ENCODE results near the gene EMD.
"Not testable (repeated sequence)": the region's sequence is repeated elsewhere in the genome, so short reads cannot be mapped to it uniquely, and the experiment has no call there.

Gene EMD

DNA sequence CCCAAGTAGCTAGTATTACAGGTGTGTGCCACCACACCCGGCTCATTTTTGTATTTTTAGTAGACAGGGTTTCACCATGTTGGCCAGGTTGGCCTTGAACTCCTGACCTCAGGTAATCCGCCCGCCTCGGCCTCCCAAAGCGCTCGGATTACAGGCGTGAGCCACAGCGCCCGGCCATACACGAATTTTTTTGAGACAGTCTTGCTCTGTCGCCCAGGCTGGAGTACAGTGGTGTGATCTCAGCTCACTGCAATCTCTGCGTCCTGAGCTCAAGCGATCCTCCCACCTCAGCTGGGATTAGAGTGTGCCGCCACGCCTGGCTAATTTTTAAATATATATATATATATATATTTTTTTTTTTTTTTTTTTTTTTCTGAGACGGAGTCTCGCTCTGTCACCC is 17.3 kb downstream of the EMD start:
- DNase-seq (ENCODE audit: low read depth, low spot score), result not testable (repeated sequence)

DNA sequence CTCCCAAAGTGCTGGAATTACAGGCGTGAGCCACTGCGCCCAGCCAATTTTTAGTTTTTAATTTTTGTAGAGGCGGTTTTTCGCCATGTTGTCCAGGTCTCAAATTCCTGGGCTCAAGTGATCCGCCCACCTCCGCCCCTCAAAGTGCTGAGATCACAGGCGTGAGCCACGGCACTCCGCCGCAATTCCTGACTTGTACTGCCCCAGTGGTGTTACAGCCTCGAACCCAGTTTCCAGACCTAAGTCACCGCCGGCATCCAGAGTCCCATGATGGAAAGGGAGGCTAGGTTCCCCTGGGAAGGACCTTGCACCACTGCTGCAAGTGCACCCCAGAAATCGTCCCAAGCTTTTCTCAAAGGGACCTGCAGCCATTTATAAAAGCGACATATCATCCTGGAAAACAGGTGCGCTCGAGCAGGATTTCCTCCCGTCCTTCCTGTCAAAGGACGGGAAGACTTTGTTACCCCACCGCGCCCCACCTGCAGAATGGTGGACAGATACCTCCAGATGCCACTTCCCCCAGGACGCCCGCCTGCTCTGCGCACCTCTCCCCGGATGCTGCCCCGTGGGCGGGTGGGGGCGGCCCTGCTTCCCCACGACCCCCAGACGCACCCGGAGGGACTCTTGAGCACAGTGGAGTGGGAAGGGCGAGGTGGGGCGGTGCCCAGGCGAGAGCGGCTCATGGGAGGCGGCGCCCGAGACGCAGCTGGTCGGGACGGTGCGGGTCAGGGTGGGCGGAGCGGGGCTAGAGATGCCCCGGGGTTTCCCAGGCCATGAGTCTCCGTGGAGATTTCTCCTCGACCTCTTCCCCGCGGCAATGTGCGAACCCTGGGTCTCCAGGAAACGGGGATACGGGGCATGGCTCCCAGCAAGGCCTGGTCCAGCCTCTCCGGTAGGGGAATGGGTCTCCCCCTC is 18.1 kb downstream of the EMD start:
- no peak for DNase-seq (ENCODE audit: low read depth, low spot score)

DNA sequence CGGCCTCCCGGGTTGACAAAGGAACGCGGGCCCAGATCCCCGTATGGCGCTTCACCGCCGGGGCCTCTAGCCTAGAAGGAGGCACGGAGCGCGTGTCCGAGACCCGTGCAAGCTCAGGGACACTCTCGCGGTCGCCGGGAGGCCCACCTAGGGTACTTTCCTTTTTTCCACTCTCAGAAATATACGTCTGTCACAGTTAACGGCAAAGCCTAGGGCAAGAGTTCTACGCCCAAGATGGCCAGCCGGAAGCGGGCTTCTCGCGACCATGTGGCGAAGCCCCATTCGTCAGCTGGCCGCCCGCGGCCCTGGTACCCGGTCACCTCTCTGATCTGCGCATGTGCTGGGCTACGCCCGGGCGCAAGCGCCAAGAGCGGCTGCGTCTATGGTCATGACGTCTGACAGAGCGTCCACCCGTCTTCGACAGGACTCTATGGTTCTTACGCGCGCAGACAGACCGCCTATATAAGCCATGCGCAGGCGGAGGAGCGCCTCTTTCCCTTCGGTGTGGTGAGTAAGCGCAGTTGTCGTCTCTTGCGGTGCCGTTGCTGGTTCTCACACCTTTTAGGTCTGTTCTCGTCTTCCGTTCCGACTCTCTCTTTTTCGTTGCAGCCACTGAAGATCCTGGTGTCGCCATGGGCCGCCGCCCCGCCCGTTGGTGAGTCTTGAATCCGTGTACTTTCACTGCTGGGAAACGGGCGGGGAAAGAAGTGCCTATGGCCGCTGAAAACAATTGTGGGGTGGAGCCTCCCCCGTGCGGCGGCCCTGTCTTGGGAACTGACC is 19.0 kb downstream of the EMD start, which contains the start of gene RPL10:
Gene RPL10 (plus strand): TSS at position 490 of the 780 bp plus-strand sequence. CDS start 143 bp downstream, at position 633.
- peak; percentile 89 for DNase-seq (ENCODE audit: low read depth, low spot score)

DNA sequence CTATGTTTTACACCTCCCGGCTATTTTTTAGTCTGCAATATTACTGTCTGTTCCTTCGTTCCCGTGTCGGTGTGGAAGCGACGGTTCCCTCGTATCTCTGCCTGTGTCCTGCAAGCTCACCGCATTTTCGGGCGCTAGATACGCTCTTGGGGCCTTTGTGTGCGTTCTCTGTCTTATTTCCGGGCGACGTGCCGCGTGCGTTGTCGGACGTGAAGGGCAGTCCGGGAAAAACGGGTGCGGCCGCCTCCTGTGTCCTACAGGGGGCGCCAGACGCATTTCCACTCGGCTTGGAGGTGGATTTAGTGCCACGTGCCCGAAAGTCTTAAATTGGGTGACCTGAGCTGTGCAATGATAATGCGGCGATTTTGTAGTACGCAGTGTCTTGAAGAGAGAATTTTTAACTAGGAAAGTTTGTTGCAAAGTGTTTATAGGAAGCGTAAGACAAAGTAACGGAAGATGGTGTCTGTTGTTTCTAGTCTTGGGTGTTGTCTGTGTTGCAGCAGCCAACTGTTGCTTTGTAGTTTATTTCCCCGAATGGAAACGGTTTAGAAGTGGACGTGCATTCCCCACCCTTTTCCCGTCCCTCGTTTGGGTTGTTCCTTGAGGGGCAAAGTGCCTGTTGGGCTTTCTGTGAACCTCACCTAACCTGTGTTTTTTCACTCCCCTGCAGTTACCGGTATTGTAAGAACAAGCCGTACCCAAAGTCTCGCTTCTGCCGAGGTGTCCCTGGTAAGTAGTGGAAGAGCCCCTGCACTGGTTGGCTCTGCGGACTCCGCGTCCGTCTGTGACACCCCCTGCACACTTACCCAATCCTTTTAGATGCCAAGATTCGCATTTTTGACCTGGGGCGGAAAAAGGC is 19.8 kb downstream of the EMD start:
- DNase-seq (ENCODE audit: low read depth, low spot score), result no peak

DNA sequence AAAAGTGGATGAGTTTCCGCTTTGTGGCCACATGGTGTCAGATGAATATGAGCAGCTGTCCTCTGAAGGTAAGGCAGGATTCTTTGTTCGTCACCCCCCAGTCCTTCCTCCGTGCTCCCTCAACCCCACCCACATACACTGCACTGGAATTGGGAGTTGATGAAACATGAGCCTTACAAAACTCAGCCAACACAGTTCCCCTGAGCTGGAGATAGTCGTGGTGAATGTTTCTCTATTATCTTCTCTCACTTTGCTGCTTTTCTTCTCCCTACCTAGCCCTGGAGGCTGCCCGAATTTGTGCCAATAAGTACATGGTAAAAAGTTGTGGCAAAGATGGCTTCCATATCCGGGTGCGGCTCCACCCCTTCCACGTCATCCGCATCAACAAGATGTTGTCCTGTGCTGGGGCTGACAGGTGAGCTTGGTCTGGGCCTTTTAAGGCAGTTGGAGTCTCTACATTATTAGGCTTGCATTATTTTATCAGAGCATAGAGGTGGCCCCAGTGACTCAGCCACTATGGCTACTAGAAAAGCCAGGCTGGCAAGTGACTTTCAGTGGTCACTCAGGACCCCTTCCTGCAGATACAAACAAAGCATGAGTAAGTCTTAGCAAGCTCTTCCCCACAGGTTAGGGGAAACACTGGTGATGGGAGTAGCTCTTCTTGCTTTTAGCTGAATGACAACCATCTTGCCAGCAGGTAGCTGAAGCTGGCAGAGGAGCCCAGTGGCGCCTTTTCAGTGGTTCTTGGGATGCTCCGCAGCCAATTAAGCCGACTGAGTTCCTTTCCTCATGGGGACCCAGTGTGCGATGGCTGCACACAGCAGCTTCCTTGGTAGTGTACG is 20.7 kb downstream of the EMD start:
- no peak for DNase-seq (ENCODE audit: low read depth, low spot score)

DNA sequence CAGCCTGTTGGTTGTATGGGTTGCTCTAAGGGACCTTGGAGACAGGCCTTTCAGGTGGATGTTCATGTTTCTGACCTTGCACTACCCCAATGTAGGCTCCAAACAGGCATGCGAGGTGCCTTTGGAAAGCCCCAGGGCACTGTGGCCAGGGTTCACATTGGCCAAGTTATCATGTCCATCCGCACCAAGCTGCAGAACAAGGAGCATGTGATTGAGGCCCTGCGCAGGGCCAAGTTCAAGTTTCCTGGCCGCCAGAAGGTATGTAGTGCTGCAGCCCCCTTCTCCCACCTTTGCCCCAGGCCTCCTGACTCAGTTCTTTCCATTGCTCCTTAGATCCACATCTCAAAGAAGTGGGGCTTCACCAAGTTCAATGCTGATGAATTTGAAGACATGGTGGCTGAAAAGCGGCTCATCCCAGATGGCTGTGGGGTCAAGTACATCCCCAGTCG is 21.3 kb downstream of the EMD start:
- DNase-seq (ENCODE audit: low read depth, low spot score), result not testable (repeated sequence)

DNA sequence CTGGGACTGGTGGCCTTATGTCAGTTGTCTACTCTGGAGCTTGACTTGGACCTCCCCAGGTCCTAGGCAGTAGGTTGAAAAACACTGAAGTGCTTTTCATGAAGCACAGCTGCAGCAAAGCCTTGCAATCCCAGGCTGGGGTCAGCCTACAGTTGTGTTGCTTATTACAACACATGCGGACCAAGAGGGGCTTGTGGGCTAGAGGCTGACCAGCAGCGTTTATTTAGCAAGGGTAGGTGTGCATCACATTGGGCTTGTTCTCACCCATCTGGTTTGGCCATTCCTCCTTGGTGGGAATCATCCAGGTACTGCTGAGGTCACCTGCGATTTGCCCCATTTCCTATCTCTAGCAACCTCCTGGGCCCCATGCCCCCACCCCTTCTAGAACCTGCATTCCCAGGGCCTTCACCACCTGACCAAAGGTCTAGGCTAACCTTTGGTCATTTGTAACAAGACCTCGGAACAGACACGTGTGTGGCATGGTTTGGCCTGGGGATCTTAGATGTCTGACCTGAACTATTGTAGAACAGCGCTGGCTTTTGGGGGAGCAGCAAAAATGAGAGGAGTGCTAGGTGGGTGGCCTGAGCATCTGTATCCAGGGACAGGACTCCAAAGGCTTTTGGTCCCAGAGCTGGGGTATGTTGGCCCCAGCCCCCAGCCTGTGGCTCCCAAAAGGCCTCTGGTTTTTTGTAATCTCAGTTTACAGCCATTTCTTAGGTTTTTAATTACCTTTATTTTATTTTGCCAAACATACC is 22.1 kb downstream of the EMD start:
- DNase-seq (ENCODE audit: low read depth, low spot score), result no peak

DNA sequence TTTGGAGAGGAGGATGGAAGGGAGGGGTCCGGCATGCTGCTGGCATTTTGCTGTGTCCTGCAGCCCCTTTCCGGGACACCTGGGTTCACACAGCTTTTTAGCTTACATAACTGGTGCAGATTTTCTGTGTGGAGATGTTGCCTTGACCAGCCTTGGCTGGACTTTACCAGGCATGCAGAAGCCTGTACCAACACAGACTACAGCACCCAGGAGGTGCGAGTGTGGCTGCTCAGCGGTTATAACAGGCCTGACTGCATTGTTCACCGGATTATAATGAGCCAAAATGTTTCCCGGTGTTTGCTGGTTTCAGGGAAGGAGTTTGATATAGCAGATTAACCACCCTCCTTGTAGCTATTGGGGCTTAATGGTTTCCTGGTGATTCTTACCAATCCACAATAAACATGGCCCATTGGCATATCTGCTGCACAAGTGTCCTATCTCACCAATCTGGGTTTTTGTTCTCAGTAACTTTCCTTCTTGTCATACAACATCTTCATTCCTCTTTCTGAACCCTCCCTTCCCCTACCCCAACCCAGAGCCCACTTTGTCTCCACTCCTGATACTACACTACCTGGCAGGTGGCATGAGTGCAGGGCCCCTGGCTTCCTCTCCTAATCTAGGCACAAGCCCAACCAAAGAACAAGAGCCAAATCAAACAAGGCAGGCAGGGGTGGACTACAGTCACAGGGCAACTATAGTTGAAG is 23.0 kb downstream of the EMD start:
- DNase-seq (ENCODE audit: low read depth, low spot score), result no peak

DNA sequence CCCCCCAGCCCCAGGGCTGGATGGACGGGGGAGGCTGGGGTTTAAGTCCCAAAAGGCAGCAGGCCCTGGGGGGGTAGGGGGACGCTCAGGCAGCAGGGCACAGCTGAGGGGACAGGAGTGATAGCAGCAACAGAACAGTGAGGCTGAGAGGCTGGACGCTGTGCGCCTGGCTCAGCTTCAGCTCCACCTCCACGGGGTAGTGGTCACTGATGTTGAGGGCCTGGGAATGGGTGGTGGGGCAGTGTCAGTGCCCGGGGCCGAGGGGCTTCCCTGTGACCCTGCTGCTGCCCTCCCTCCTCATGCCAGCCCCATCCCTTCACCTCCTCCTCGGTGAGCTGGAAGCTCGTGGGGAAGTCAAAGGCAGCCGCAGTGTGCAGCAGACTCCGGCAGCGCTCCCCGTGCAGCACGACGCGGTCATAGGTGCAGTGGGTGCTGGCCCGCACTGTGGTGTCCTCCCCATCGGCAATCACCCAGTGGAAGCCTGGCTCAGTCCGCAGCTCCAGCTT is 23.6 kb downstream of the EMD start:
- DNase-seq (ENCODE audit: low read depth, low spot score), result no peak

DNA sequence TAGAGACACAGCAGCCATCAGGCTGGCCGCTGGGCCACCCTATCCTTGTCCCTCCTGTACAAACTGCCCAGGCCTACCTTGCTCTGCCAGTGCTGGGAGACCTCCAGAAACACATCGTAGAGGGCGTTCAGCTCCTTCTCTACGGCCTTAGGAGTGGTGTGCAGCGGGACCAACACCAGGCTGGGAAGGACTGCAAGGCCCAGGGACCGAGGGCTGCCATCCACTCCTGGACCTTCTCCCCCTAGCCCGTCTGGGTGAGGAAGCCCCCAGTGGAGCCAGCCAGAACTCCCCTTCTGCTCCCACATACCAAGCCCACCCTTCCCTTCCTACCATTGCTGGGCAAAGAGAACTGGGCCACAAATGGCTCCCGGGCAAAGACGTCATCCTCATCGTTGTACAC is 24.1 kb downstream of the EMD start:
- DNase-seq (ENCODE audit: low read depth, low spot score), result no peak

DNA sequence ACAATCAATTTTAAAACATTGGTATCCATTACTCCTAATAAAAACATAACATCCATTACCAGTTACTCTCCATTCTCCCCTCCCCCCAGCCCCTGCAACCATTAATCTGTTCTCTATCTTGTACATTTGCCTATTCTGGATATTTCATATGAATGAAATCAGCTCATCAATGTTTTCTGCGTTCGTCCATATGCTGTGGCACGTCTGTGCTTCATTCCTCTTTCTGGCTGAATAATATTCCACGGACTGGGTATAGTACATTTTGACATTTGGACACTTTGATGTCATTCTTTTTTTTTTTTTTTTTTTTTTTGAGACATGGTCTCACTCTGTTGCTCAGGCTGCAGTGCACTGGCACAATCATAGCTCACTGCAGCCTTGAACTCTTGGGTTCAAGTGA is 24.8 kb downstream of the EMD start:
- DNase-seq (ENCODE audit: low read depth, low spot score), result no peak

DNA sequence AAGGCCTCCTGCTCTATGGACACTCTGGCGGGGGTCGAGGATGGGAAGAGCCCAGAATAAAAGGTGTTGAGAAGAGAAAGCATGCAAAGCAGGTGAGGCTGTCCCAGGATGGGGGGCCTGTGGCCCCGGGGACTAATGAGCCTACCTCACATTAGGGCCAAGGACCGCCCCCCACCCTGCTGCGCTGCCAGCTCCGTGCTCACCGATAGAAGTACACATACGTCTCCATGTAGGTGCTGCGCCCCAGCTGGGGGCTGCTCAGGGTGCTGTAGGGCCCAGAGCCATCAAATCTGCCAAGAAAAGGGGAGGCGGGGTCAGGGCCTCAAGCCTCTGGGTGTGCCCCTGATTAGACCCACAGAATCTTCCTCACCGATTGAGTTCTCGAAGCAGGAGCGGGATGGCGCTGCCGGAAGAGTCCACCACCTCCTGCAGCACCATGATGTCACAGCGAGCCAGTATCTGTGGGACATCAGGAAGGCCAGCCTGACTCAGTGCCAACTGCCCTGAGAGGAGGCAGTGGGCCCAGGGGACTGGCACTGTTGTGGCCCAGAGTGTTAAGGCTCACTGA is 25.6 kb downstream of the EMD start:
- DNase-seq (ENCODE audit: low read depth, low spot score), result no peak

DNA sequence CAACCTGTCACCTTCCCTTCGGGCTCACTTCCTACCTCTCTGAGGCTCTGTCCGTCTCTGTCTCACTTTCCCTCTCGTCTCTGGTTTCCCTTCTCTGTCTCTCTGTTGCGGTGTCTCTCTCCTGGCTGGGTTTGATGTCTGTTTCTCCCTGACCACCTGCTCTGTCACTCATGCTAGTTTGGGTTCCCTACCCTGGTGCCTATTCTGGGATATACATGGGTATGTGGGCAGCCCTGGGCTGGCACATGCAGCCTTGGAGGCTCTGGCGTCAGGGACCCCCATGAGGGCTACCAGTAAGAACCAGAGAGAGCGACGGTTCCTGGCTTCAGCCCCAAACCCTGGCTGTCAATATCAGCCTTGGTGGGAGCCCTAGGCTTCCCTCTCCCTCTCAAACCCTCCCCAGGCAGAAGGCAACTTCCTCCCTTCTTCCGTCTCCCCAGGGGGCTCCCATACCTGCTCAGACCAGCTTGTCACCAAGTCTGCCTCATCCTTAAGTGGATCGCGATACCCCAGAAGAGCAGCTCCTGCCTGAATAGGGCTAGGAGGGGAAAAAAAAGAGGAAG is 29.6 kb downstream of the EMD start:
- DNase-seq (ENCODE audit: low read depth, low spot score), result no peak

DNA sequence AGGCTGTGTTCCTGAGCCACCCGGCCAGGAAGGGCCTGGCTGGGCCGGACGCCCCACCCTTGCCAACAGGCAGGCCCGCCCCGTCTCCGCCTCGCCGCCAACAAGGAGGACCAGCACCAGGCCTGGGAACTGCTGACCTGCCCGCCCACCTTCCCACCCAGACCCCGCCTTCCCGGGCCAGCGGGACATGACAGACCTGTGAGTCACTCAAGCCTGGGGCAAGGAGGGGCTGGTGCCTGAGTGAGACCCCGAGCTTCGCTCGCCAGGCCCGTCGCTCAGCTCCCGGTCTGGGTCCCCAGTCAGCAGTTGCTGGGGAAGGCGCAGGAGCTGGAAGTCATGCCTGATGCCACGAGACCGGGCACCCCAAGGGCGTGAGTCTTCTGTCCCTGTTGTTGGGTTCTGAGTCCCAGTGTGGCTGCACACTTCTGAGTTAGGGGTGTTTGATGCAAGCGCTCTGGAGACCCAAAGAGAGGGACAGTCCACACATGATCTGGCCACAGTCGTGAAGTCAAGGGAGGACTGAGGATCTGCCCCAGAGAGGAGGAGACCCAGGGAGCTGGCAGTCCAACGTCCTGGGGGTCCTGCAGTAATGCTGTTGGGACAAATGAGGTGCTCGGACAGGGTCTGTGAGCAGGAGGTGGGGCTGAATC is 30.3 kb downstream of the EMD start, which contains the start of gene DNASE1L1:
Gene DNASE1L1 (minus strand): TSS at position 33 of the 650 bp plus-strand sequence. CDS start 3,686 bp downstream, outside the sequence.
- DNase-seq (ENCODE audit: low read depth, low spot score), result no peak

DNA sequence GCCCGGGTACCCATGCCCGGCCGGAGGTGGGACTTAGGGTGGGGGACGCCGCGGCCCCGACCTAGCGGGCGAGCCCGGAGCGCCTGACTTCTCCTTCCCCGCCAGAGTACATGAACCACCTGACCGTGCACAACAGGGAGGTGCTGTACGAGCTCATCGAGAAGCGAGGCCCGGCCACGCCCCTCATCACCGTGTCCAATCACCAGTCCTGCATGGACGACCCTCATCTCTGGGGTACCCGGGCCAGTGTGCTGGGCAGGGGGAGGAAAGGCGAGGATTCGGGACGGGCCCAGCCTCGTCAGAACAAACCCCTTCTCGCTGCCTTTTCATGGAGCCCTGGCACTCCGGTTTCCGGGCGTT is 32.9 kb downstream of the EMD start:
- DNase-seq (ENCODE audit: low read depth, low spot score), result no peak

DNA sequence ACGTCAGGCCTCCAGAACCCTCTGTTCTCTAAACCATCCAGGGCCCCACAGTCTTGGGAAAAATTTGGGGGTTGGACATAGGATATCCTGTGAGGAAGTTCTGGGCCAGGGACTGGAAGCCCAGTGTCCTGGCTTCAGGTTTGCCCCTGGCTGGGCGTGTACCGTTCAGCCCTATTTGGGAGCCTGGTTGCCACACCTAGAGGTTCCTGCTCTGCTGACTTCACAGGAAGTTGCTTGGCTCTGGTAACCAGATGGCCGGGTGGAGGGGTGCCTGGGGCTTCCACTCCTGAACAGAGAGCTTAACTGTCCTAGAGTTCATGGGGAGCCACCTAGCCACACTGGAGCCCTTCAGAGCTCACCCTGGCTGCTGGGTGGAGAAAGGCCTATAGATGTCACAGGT is 33.4 kb downstream of the EMD start:
- no peak for DNase-seq (ENCODE audit: low read depth, low spot score)

DNA sequence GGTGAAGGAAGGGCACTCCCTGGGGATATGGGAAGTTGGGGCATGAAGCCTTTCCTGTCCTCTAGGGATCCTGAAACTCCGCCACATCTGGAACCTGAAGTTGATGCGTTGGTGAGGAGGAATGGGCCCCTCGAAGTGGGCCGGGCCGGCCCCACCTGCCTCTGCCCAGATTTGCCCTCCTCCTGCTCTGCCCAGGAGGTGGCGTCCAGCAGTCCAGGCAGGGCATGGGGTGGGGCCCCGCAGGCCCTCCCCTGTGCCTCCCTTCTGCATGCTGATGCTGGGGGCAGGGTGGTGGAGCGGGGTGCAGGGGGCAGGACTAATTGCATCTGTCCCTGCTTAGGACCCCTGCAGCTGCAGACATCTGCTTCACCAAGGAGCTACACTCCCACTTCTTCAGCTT is 34.0 kb downstream of the EMD start:
- no peak for DNase-seq (ENCODE audit: low read depth, low spot score)

DNA sequence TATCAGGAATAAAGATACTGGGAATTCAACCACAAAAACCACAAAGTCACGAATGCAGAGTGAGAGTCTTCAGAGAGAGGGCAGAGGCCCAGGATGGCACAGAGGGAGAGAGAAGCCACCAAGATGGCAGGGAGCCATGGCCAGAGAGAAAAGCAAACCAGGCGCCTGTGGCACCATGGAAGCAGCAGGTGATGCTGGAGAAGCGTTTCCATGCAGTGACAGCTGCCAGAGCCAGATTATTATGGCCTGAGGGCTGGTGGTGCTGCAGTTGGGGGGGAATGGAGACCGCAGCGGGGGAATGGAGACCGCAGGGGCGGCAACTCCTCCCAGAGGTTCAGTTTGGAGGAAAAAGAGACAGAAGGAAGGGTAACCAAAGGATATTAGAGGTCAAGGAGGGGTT is 38.1 kb downstream of the EMD start:
- no peak for DNase-seq (ENCODE audit: low read depth, low spot score)

Data from iPS DF 19.7 (cell line).